Measurements from ENCODE around the gene STOML2.

The STOML2 gene

DNA sequence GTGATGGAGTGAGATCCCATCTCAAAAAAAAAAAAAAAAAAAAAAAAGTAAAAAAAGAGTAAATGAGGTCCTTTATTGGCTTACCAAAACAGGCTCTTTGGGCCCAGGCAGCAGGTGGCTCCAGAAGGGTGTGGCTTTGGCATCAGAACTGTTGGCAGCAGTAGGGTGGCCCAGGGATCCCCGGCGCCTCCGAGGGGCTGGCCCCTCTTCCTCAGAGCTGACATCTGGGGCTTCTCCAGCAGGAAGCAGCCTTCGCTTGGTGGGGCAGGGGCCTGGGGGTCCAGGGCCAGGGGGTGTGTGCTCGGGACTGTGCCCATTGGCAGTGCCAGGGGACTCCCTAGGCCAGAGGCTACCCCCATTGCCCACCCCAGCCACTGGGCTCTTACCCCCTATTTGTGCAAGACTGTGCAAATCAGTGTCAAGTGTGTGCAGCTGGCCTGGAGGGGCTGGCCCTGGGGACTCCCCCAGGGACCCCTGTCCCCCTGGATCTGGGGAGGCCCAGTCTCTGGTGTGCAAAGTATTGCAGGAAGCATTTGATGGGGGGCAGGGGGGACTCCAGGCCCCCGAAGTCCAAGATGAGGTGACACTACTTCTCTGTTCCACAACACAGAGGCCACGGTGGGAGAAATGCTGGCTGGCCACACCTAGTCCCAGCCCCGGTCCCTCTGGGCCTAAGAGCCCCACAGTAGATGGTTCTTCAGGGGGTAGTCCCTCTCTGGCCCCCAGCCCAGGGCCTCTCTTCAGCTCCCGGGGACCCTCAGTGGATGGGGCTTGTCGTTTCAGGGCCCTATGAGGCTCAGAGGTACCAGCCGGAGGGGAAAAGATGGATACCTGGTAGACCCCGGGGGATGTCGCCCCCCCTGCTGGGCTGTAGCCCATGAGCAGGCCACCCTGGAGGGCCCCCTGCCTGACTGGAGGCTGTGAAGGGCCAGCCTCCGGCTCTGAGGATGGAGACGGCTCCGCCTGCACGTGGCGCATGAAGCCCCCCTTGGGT lies 4.7 kb upstream of the STOML2 start:
- DNase-seq = no peak

DNA sequence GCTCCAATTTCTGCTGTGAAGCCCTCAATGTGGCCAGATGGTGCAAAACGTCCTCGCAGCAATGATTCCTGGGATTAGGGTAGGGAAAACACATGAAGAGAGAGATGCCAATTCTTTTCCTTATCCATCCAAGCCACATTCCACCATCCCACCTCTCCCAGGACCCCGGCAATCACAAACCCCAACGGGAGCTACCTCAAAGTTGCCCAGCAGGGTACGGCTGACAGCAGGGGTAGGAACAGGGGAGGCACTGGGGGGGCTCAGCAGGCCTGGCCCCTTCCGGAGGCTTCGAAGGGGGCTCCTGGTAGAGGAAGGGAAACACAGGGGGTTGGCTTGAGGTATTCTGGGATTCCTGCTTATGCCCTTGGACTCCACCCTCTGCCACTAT lies 3.4 kb upstream of the STOML2 start:
- DNase-seq = no peak

DNA sequence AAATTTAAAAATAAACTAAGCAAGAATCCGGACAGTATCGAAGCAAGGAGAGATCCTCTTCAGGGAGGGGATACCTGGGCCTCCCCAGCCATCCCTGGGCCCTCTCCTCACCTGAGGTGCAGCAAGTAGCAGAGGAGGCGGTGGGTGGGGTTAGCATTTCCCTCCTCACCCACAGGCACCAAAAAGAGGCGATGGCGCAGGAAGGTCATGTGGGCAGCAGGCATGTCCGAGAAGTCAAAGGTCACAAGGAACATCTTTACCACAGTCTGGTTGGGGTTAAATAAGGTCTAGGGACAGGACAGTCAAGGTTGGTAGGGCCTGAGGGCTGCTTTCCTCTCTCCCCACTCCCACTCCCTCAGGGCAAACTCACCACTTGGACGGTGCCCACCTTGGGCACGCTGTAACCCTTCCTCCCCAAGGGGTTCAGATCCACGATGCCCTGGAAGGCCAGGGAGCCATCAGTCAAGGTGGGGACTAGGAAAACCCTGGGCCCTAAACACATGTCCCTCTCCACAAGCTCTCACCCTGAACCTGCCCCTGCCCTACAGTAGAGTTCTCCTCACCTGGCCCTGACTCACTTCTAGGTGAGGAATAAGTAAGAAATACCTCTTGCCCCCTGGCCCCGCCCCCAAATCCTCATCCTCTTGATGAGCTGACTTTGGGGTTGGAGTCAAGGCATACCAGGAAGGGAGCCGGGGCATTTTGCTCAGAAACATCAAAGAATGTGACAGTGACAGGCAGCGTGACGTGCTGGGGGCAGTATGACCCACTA lies 2.8 kb upstream of the STOML2 start:
- DNase-seq = no peak

DNA sequence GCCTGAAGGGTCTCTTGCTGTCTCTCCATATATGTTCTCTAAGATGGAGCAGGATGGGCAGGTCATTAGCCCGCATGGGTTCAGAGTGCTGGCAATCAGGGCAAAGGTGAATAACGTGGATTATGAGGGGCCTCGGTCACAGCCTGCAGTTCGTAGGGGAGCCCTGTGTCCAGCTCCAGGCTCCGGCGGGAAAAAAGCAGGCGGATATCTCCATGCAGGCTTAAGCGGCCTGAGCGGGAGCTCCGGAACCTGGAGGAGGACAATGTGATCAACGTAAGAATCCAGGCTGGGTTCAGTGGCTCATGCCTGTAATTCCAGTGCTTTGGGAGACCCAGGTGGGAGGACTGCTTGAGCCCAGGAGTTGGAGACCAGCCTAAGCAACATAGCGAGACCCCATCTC lies 2.2 kb upstream of the STOML2 start:
- DNase-seq = no peak

DNA sequence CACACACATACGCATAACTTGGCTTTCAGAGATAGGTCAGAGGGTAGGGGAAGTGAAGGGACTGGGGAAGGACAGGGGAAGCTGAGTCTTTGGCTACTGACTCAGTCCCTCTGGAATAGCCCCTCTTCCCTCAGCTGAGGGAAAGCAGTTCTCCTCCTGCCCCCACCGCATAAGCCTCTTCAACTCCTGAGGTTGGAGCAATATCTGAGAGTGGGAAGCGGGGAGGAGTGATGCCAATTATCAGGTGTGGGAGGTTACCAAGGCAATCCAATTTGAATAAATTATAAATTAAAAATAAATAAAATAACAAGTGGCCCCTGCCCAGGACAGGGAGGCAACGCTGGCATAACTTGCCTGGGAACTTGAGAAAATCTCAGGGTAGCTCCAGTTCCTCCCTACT lies 1.7 kb upstream of the STOML2 start:
- DNase-seq = no peak

GRCh38 chr9:35103660-35104191 lies 795 bp upstream of the STOML2 start:
- no peak for DNase-seq

GRCh38 chr9:35102465-35102768 lies 514 bp downstream of the STOML2 start:
- DNase-seq = no peak

DNA sequence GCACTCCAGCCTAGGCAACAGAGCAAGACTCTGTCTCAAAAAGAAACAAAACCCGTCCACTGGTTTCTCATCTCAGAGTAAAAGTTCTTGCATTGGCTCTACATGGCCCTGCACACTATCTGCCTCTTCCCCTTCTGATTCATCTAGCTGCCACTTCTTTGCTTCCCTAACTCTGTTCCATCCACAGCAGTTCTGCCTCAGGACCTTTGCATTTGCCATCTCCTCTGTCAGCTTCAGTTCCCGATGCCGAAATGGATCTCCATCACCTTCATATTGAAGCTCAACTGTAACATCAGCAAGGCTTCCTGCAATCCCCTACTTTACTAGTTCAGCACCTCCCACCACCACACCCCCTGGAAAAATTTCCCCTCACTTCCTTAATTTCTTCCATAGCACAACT lies 5.4 kb downstream of the STOML2 start:
- DNase-seq = no peak

GRCh38 chr9:35096035-35096849 lies 6.7 kb downstream of the STOML2 start, which contains the start of gene PIGO:
Gene PIGO, minus strand, starts transcription at chr9:35096591. Its CDS starts 1,026 bp downstream, at chr9:35095565.
- peak; percentile 81 for DNase-seq

- no peak for DNase-seq
Measured at GRCh38 chr9:35091536-35091935, 11.4 kb downstream of the STOML2 start.

DNA sequence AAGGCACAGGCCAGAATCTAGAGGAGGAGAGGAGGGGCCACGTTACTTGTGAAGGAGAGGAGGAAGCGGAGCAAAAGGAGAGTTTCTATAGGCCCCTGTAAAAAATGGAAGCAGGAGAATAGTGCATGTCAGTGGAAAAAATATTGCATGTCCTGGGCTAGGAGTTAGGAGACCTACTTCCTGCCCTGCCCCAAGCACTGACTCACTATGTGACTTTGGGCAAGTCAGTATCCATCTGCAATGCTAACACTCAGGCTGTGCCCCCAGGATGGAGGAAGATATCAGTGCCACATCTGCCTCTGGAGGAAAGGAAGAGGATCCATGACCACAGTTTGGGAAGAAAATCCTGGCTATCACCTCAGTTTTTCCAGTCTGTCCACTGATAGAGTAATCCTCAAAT lies 13.5 kb downstream of the STOML2 start:
- DNase-seq = no peak

DNA sequence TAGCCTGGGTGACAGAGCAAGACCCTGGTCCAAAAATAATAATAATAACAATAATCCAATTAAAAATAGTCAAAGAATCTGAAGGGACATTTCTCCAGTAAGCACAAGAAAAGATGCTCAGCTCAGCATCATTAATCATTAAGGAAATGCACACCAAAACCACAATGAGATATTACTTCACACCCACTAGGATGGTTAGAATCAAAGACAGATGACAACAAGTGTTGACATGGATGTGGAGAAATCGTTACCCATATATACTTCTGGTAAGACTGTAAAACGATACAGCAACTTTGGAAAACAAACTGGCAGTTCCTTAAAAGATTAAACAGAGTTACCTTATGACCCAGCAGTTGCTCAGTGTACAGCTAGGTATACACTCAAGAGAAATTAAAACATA lies 17.9 kb downstream of the STOML2 start:
- no peak for DNase-seq

DNA sequence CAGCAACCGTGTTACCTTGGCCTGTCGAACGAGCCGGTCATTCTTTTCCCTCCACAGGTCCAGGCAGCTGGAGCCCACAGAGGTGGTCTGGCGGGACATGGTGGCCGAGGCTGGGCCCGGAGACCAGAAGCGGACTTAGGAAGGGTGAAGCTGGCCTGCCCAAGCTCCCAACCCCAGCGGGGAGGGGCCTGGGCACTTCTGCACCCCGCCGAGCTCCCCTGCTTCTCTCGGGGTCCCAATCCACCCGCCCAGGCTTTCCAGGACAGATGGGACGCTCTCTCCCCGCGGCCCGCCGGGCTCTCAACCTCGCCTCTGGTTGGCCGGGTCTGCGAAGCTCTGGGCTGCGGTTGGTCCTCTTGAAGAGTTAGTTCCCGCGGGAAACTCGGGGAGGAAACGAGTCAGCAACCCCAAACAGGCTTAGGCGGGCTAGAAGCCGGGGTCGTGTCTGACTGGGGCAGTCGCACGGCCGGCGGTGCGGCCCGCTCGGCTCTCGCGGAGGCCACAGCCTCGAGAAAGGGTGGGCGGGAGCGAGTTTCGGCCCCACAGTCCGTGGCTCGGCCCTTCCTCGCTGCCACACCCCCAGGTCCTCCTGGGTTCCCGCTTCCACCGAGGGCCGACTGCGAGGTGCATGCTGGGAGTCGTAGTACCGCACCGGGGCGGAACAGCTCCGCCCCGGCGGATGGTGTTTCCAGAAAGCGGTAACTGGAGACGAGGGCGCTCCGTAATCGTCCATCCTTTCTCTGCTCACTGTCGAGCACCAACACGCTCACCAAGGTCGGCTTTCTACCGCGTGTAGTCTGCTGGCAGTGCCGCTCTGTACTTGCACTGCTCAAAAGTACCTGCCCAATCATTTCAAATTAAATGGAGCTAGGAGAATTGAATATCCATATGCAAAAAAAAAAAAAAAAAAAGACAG lies 23.2 kb downstream of the STOML2 start, which contains the start of gene FANCG:
Gene FANCG, minus strand, starts transcription at position 517 of the 916 bp plus-strand sequence. Its CDS starts 418 bp downstream, at position 99.
- DNase-seq = peak; percentile 87

DNA sequence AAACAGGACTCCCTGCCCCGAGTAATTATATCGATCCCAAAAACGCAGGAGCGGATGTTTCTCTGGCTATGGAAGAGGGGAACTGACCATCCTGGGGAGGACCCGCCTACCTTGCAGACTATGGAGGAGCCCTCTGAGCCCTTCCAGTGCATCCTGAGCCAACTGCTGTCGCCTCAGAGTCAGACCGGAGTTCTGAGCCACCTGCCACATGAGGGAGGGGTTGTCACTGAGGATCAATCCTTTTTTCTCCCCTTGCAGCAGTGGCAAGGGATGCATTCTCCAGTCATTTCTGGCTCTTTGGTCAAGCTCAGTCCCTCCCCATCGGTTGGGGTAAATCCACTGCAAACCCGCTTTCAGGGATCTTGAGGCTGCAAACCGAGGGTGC lies 23.9 kb downstream of the STOML2 start:
- no peak for DNase-seq

- no peak for DNase-seq
Measured at GRCh38 chr9:35078066-35078465, 24.9 kb downstream of the STOML2 start.

DNA sequence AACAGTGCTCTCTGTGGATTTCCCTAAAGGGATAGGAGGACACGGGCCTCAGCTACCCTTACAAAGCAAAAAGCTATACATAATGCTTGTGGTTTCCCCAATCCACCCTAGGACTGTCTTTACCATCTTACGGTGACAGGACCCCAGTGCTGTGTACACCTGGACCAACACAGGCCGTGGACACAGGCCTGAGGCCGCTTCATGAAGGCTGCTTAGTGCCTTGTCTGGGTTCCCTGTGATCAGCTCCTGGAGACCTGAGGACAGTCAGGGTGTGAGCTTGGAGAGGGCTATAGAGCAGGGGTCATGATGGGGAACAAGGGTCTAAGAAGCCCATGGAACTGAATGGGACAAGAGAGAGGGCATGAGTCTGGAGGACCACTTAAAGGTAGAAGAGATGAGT lies 26.1 kb downstream of the STOML2 start:
- DNase-seq = no peak

- no peak for DNase-seq
Measured at GRCh38 chr9:35075358-35075757, 27.6 kb downstream of the STOML2 start.

DNA sequence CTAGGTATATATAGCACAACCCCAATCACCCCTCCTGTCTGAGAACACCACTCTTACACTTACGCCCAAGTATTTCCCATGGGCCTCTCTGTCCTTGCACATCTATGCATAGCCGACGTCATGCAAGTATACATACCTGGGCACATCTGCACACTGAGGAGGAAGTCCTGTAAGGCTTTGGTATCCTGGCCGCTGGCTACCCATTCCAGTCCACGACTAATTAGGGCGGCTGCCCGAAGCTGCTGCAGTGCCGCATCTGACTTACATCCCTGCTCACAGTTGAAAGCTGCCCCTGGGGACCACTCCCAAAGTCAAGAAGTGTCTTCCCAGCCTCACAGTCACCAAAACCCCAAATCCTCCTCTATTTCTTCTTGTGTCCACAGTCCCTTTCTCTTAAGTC lies 28.1 kb downstream of the STOML2 start:
- no peak for DNase-seq

GRCh38 chr9:35074141-35074540 lies 28.8 kb downstream of the STOML2 start:
- no peak for DNase-seq

DNA sequence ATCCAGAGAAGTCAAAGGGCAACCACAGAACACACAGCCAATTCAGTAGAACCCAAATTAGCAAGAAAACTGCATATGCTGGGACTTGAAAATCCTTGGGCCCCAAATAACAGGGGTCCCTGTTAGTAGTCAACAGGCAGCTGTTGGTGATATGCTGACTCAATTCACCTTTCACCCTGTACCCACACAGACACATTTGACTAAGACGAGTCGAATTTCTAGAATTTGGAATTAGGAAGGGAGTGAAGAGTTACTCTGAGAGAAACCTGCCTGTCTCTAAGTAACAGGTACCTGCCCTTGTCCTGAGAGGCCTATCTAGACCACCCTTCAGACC lies 29.7 kb downstream of the STOML2 start:
- DNase-seq = no peak

GRCh38 chr9:35072461-35073278 lies 30.3 kb downstream of the STOML2 start, which contains the start of gene VCP:
Gene VCP, minus strand, starts transcription at chr9:35072625. Its CDS starts 272 bp downstream, at chr9:35072353.
- peak; percentile 96 for DNase-seq

Measured in NK-92 treated with Interleukin-12 subunit alpha and Interleukin-12 subunit beta, amount 100 ng/mL, for 24 hours (cell line).